Hepatocyte (in vitro differentiated cells): ENCODE measurements around the gene KIAA0825.

Experiments used
- CTCF ChIP-seq: fragments of 200-600 bp; sonication (generic); IDR thresholded peaks from 2 replicates; pipeline ENCODE4 v1.5.1; 2016; ENCODE audit warnings: antibody characterized with exemption, mild to moderate bottlenecking; ENCODE audit not compliant: poor library complexity
- EZH2 ChIP-seq: fragments of 200-600 bp; sonication (generic); IDR thresholded peaks from 2 replicates; pipeline ENCODE4 v1.6.1; 2016; ENCODE audit warnings: antibody characterized with exemption, mild to moderate bottlenecking, borderline replicate concordance

- TF ChIP-seq CTCF (no peak), EZH2 (no peak)
Observed at GRCh38 chr5:94409440-94409839, 209.0 kb downstream of the KIAA0825 start.
